Transverse colon (tissue), 4 donors: Measurements from ENCODE around the gene GRM8. TPM values are rescaled to one million over a fixed set of nuclear protein-coding genes. Genes with fewer than 3 reads are reported as not detected.

Experiments used
- DNase-seq: peaks from one replicate; pipeline ENCODE4 v3.0.0-alpha.2; 2019
- H3K27ac ChIP-seq, 4 donors: fragments of 200-600 bp; sonication (generic); 2 replicates each; pipeline ENCODE4 v1.5.1; 2016 to 2018; ENCODE audit warnings: inconsistent platforms in 4 of 4
- H3K27me3 ChIP-seq: fragments of 200-600 bp; sonication (generic); 2 replicates; pipeline ENCODE4 v1.5.1; 2017; ENCODE audit warnings: inconsistent platforms
- H3K36me3 ChIP-seq, 4 donors: fragments of 200-600 bp; sonication (generic); 2 replicates each; pipeline ENCODE4 v1.5.1; 2017 to 2019; ENCODE audit warnings: inconsistent platforms in 4 of 4
- H3K4me1 ChIP-seq, 4 donors: fragments of 200-600 bp; sonication (generic); 2 replicates each; pipeline ENCODE4 v1.5.1; 2017 to 2020; ENCODE audit warnings: inconsistent platforms in 4 of 4
- H3K4me3 ChIP-seq, 4 donors: fragments of 200-600 bp; sonication (generic); 1 replicate in 1 of 4; 2 replicates in 3 of 4; pipeline versions ENCODE4 v1.5.1 to v1.6.1; 2017 to 2019; ENCODE audit warnings: inconsistent platforms in 4 of 4
- H3K9me3 ChIP-seq, 2 donors: fragments of 200-600 bp; sonication (generic); 2 replicates each; pipeline ENCODE4 v1.5.1; 2017 to 2019; ENCODE audit warnings: inconsistent platforms in 2 of 2
- EP300 ChIP-seq: sonication (generic); formaldehyde crosslinking; IDR thresholded peaks from one replicate; pipeline ENCODE4 v1.6.1; 2017; ENCODE audit warnings: antibody characterized with exemption, low read depth
- POLR2A ChIP-seq: fragments of 450-650 bp; IDR thresholded peaks from one replicate; pipeline ENCODE4 v1.6.1; 2016; ENCODE audit warnings: antibody characterized with exemption, mild to moderate bottlenecking, moderate library complexity
- POLR2AphosphoS5 ChIP-seq, 3 donors: sonication (generic); formaldehyde crosslinking; IDR thresholded peaks; one replicate each; pipeline ENCODE4 v1.6.1; 2016; ENCODE audit warnings: antibody characterized with exemption in 3 of 3
- WGBS, 2 donors: methylation state at CpG; one replicate each; pipeline ENCODE4 v1.1.5; 2018; ENCODE audit warnings: low coverage in 1 of 2; 5-methylcytosine and 5-hydroxymethylcytosine counted together
- in situ Hi-C, 4 donors: fragments of 200-750 bp; cut with MboI; loops; one replicate each; pipeline versions ENCODE4 v1.15.0 to v1.15.1; 2017; ENCODE audit warnings: low sequenced_read_pairs in 3 of 4, low pct_ligation_motif_present in 1 of 4, low pct_unique_long_range_greater_than_20kb in 1 of 4
- intact Hi-C: fragments of 100-400 bp; cut with DNase I; formaldehyde crosslinking; loops from one replicate; pipeline ENCODE4 v1.15.1; 2023; ENCODE audit warnings: low total_unique reads
- total RNA-seq, 4 donors: library from RNA; depleted of rRNA; stranded (reverse); fragments of >200 nt; gene quantifications; one replicate each; pipeline ENCODE4 v1.1.0, GENCODE V29; 2016
- TF ChIP-seq, protein P1 (sequence below), 5 experiments: fragments of 200-600 bp in 3 of 5; fragments of 450-650 bp in 2 of 5; sonication (generic) in 3 of 5; IDR thresholded peaks; 1 replicate in 2 of 5; 2 replicates in 3 of 5; pipeline ENCODE4 v1.5.1; 2016 to 2017; ENCODE audit warnings: antibody characterized with exemption in 5 of 5, inconsistent platforms in 3 of 5, mild to moderate bottlenecking in 2 of 5, moderate library complexity in 1 of 5

Gene GRM8
- total RNA-seq, 4 donors from 2014 or later: 0.68 to 9.7 (median 2.9) TPM

DNA sequence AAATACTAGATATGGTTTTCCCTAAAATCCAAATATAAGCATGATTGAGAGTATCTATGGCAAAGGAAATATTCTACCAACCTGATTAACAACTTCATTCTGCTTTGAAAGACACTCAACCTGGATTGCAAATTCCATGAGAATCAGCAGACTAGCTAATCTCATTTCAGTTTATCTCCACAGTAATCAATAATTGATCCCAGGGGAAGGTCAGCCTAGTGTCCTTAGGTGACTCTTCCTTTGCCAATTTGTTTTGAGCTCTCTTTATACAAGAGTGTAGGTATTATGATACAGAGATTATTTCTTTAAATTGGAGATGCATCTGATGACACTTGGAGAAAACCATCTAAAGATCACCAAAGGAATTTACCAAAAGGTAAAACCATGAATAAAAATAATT lies 100.3 kb downstream of the GRM8 start:
- intact Hi-C loops: no loop called here
- TF ChIP-seq POLR2A: no peak
- TF ChIP-seq, protein P1, sequence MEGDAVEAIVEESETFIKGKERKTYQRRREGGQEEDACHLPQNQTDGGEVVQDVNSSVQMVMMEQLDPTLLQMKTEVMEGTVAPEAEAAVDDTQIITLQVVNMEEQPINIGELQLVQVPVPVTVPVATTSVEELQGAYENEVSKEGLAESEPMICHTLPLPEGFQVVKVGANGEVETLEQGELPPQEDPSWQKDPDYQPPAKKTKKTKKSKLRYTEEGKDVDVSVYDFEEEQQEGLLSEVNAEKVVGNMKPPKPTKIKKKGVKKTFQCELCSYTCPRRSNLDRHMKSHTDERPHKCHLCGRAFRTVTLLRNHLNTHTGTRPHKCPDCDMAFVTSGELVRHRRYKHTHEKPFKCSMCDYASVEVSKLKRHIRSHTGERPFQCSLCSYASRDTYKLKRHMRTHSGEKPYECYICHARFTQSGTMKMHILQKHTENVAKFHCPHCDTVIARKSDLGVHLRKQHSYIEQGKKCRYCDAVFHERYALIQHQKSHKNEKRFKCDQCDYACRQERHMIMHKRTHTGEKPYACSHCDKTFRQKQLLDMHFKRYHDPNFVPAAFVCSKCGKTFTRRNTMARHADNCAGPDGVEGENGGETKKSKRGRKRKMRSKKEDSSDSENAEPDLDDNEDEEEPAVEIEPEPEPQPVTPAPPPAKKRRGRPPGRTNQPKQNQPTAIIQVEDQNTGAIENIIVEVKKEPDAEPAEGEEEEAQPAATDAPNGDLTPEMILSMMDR (IDR thresholded peaks at IDR 0.05): no peak
- no peak for TF ChIP-seq EP300
- no peak for TF ChIP-seq POLR2AphosphoS5 (IDR thresholded peaks at IDR 0.05)
- Histone ChIP-seq H3K27ac (no peak overlapping the region), H3K36me3 (no peaks in the 10 kb centered on the region), H3K9me3 (no peaks in the 10 kb centered on the region), H3K4me1 (no peaks in the 10 kb centered on the region), H3K4me3 (no peak overlapping the region), H3K27me3 (no peaks in the 10 kb centered on the region)
- DNase-seq: no peak
- in situ Hi-C loops: no loop called here

DNA sequence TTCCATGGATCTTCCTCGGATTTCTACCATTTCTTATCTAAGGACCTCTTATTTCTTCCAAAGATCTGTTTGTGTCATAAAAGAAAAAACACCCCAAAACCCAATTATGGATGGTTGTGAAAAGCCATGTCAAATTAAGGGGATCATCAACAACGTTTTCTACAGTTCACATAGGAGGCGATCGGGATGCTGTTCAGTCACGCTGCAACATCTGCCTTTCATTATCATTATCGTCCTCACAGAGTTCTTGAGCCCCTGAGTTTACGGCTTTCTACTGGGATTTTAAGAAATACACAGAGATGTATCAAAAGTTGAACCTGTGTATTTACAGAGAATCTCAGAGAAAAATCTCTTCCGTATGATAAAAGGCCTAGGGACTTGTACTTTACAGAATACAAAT lies 101.4 kb downstream of the GRM8 start:
- Histone ChIP-seq H3K27ac (no peak overlapping the region), H3K27me3 (no peaks in the 10 kb centered on the region), H3K9me3 (no peaks in the 10 kb centered on the region), H3K4me3 (no peak overlapping the region), H3K4me1 (no peaks in the 10 kb centered on the region), H3K36me3 (no peaks in the 10 kb centered on the region)
- 79 to 82% methylated on average over 8 of the region's 8 CpGs for WGBS, 2 donors
- DNase-seq: no peak
- intact Hi-C loops (no loop called here), in situ Hi-C loops (no loop called here)
- TF ChIP-seq EP300: no peak
- no peak for TF ChIP-seq POLR2AphosphoS5 (IDR thresholded peaks at IDR 0.05)
- no peak for TF ChIP-seq POLR2A
- TF ChIP-seq, protein P1 (IDR thresholded peaks at IDR 0.05): no peak

GRCh38 chr7:127150543-127150942 lies 102.2 kb downstream of the GRM8 start:
- no peaks in the 10 kb centered on the region for H3K4me1 ChIP-seq
- H3K27ac ChIP-seq: no peak overlapping the region
- no peak for DNase-seq
- no peaks in the 10 kb centered on the region for H3K9me3 ChIP-seq
- WGBS, 2 donors: 64% methylated on average over 2 of the region's 2 CpGs; no CpG with 5 or more reads in 1 of the 2 donors
- TF ChIP-seq POLR2A (no peak), POLR2AphosphoS5 (IDR thresholded peaks at IDR 0.05) (no peak), EP300 (no peak)
- TF ChIP-seq, protein P1 (IDR thresholded peaks at IDR 0.05): no peak
- no peaks in the 10 kb centered on the region for H3K27me3 ChIP-seq
- in situ Hi-C loops (no loop called here), intact Hi-C loops (no loop called here)
- no peak overlapping the region for H3K4me3 ChIP-seq
- H3K36me3 ChIP-seq: no peaks in the 10 kb centered on the region

GRCh38 chr7:127146746-127147536 lies 105.8 kb downstream of the GRM8 start:
- 82% methylated on average over 4 of the region's 4 CpGs; no CpG with 5 or more reads in 1 of the 2 donors for WGBS, 2 donors
- TF ChIP-seq POLR2A (no peak), EP300 (no peak), POLR2AphosphoS5 (IDR thresholded peaks at IDR 0.05) (no peak)
- TF ChIP-seq, protein P1 (IDR thresholded peaks at IDR 0.05): no peak
- H3K4me1 ChIP-seq: no peaks in the 10 kb centered on the region
- H3K9me3 ChIP-seq: no peaks in the 10 kb centered on the region
- intact Hi-C loops: no loop called here
- in situ Hi-C loops: no loop called here
- no peak for DNase-seq
- no peak overlapping the region for H3K4me3 ChIP-seq
- H3K36me3 ChIP-seq: no peaks in the 10 kb centered on the region
- H3K27me3 ChIP-seq: no peaks in the 10 kb centered on the region
- H3K27ac ChIP-seq: no peak overlapping the region
